ENCODE data around the gene FKBP7. TPM values are rescaled to one million over a fixed set of nuclear protein-coding genes. Genes with fewer than 3 reads are reported as not detected.

Gene FKBP7
- total and polyA plus RNA-seq, 2 of the 13 experiments (the other 11 are each of a cell fraction or from before 2014, with no cell fraction given): 12.4 to 14.8 TPM

DNA sequence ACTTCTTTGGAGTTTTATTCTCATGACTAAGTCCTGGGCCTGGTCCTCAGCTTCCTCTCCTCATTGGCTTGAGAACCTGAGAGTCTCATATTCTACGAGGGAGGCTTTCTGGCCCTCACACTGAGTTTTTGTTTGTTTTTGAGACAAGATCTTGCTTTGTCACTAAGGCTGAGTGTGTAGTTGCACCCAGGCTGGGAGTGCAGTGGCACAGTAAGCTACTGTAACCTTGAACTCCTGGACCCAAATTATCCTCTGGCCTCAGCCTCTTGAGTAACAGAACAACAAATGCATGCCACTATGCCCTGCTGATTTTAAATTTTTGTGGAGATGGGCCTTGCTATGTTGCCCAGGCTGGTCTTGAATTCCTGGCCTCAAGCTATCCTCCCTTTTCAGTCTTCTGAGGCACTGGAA, 50.0 kb downstream of the FKBP7 start (continued):
- TF ChIP-seq ZNF773 (CRISPR knock-in tag; IDR thresholded peaks at IDR 0.05; ENCODE audit: borderline replicate concordance) (no peak), ZNF331 (CRISPR knock-in tag; IDR thresholded peaks at IDR 0.05) (peak; percentile 90), MAZ (IDR thresholded peaks at IDR 0.05; ENCODE audit: borderline replicate concordance, low read depth, low read length) (no peak), MAZ (CRISPR knock-in tag; IDR thresholded peaks at IDR 0.05; ENCODE audit: low read depth) (no peak), ETV6 (CRISPR knock-in tag; conservative IDR thresholded peaks at IDR 0.05) (no peak), ZNF792 (CRISPR knock-in tag; IDR thresholded peaks at IDR 0.05) (no peak), HNRNPK (IDR thresholded peaks at IDR 0.05; ENCODE audit: low read depth, low read length, poor library complexity, severe bottlenecking) (no peak), ATM (IDR thresholded peaks at IDR 0.05; ENCODE audit: borderline replicate concordance) (no peak), NFRKB (IDR thresholded peaks at IDR 0.05) (no peak), ZNF775 (CRISPR knock-in tag; IDR thresholded peaks at IDR 0.05; ENCODE audit: borderline replicate concordance) (no peak), SSRP1 (CRISPR knock-in tag; IDR thresholded peaks at IDR 0.05) (no peak), ZNF350 (CRISPR knock-in tag; IDR thresholded peaks at IDR 0.05; ENCODE audit: borderline replicate concordance, low read depth) (peak; percentile 49; the same call in 1 of the 2 replicates), PHF20 (CRISPR knock-in tag; IDR thresholded peaks at IDR 0.05) (no peak), MED13 (CRISPR knock-in tag; IDR thresholded peaks at IDR 0.05) (no peak), ZNF569 (CRISPR knock-in tag; IDR thresholded peaks at IDR 0.05; ENCODE audit: borderline replicate concordance) (no peak)
- TF ChIP-seq, protein P1, sequence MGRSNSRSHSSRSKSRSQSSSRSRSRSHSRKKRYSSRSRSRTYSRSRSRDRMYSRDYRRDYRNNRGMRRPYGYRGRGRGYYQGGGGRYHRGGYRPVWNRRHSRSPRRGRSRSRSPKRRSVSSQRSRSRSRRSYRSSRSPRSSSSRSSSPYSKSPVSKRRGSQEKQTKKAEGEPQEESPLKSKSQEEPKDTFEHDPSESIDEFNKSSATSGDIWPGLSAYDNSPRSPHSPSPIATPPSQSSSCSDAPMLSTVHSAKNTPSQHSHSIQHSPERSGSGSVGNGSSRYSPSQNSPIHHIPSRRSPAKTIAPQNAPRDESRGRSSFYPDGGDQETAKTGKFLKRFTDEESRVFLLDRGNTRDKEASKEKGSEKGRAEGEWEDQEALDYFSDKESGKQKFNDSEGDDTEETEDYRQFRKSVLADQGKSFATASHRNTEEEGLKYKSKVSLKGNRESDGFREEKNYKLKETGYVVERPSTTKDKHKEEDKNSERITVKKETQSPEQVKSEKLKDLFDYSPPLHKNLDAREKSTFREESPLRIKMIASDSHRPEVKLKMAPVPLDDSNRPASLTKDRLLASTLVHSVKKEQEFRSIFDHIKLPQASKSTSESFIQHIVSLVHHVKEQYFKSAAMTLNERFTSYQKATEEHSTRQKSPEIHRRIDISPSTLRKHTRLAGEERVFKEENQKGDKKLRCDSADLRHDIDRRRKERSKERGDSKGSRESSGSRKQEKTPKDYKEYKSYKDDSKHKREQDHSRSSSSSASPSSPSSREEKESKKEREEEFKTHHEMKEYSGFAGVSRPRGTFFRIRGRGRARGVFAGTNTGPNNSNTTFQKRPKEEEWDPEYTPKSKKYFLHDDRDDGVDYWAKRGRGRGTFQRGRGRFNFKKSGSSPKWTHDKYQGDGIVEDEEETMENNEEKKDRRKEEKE (IDR thresholded peaks at IDR 0.05): no peak
- TF ChIP-seq, protein P2, sequence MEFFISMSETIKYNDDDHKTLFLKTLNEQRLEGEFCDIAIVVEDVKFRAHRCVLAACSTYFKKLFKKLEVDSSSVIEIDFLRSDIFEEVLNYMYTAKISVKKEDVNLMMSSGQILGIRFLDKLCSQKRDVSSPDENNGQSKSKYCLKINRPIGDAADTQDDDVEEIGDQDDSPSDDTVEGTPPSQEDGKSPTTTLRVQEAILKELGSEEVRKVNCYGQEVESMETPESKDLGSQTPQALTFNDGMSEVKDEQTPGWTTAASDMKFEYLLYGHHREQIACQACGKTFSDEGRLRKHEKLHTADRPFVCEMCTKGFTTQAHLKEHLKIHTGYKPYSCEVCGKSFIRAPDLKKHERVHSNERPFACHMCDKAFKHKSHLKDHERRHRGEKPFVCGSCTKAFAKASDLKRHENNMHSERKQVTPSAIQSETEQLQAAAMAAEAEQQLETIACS (CRISPR knock-in tag; IDR thresholded peaks at IDR 0.05): no peak
- TF ChIP-seq, protein P3, sequence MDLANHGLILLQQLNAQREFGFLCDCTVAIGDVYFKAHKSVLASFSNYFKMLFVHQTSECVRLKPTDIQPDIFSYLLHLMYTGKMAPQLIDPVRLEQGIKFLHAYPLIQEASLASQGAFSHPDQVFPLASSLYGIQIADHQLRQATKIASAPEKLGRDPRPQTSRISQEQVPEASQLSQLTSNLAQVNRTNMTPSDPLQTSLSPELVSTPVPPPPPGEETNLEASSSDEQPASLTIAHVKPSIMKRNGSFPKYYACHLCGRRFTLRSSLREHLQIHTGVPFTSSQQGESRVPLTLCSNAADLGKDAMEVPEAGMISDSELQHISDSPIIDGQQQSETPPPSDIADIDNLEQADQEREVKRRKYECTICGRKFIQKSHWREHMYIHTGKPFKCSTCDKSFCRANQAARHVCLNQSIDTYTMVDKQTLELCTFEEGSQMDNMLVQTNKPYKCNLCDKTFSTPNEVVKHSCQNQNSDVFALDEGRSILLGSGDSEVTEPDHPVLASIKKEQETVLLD (CRISPR knock-in tag; IDR thresholded peaks at IDR 0.05; ENCODE audit: low read depth): no peak
